H9 (cell line): ENCODE data around the gene ACOT13. TPM values are rescaled to one million over a fixed set of nuclear protein-coding genes. Genes with fewer than 3 reads are reported as not detected.

Source experiments
- DNase-seq: peaks from one replicate; pipeline ENCODE4 v3.0.0-alpha.2; 2017
- H2AFZ ChIP-seq: one replicate; pipeline ENCODE4 v1.6.1; 2013; ENCODE audit warnings: mild to moderate bottlenecking, low read length, control low read depth, moderate library complexity
- H2AK5ac ChIP-seq: 2 replicates; pipeline ENCODE4 v1.6.1; 2013; ENCODE audit warnings: low read length, control low read depth, mixed read lengths; ENCODE audit not compliant: insufficient read length
- H2BK120ac ChIP-seq: one replicate; pipeline ENCODE4 v1.6.1; 2013; ENCODE audit warnings: low read depth, mild to moderate bottlenecking, low read length, control low read depth, inconsistent platforms; ENCODE audit not compliant: poor library complexity, severe bottlenecking
- H2BK12ac ChIP-seq: 2 replicates; pipeline ENCODE4 v1.6.1; 2013; ENCODE audit warnings: low read length, control low read depth, mixed read lengths, low read depth; ENCODE audit not compliant: insufficient read length
- H2BK15ac ChIP-seq: 2 replicates; pipeline ENCODE4 v1.6.1; 2013; ENCODE audit warnings: low read depth, low read length, control low read depth
- H2BK20ac ChIP-seq: one replicate; pipeline ENCODE4 v1.6.1; 2013; ENCODE audit warnings: low read depth, mild to moderate bottlenecking, low read length, control low read depth, inconsistent platforms; ENCODE audit not compliant: poor library complexity, severe bottlenecking
- H2BK5ac ChIP-seq: 2 replicates; pipeline ENCODE4 v1.6.1; 2013; ENCODE audit warnings: low read length, control low read depth, mixed read lengths; ENCODE audit not compliant: insufficient read length
- H3K14ac ChIP-seq: 2 replicates; pipeline ENCODE4 v1.6.1; 2013; ENCODE audit warnings: low read length, control low read depth; ENCODE audit not compliant: insufficient read depth
- H3K18ac ChIP-seq: 2 replicates; pipeline ENCODE4 v1.6.1; 2013; ENCODE audit warnings: low read depth, mild to moderate bottlenecking, mixed read lengths, low read length, control low read depth; ENCODE audit not compliant: insufficient read length
- H3K23ac ChIP-seq: 2 replicates; pipeline ENCODE4 v1.6.1; 2013; ENCODE audit warnings: low read length, control low read depth, mixed read lengths, low read depth; ENCODE audit not compliant: insufficient read length
- H3K23me2 ChIP-seq: 2 replicates; pipeline ENCODE4 v1.6.1; 2013; ENCODE audit warnings: low read depth, mild to moderate bottlenecking, mixed read lengths, low read length, control low read depth; ENCODE audit not compliant: insufficient read length, poor library complexity, severe bottlenecking
- H3K27ac ChIP-seq: 2 replicates; pipeline ENCODE4 v1.5.1; 2013; ENCODE audit warnings: low read length, control low read depth, mixed read lengths, low read depth; ENCODE audit not compliant: insufficient read length
- H3K27me3 ChIP-seq: 2 replicates; pipeline ENCODE4 v1.6.1; 2013; ENCODE audit warnings: low read length, control low read depth, inconsistent platforms; ENCODE audit not compliant: insufficient read depth
- H3K4ac ChIP-seq: 2 replicates; pipeline ENCODE4 v1.6.1; 2013; ENCODE audit warnings: low read depth, mild to moderate bottlenecking, control low read depth, inconsistent platforms, low read length, moderate library complexity
- H3K4me1 ChIP-seq: 2 replicates; pipeline ENCODE4 v1.6.1; 2013; ENCODE audit warnings: low read length, control low read depth, inconsistent platforms; ENCODE audit not compliant: insufficient read depth
- H3K4me2 ChIP-seq: 2 replicates; pipeline ENCODE4 v1.6.1; 2013; ENCODE audit warnings: low read length, control low read depth, mixed read lengths; ENCODE audit not compliant: insufficient read length, insufficient read depth
- H3K56ac ChIP-seq: 2 replicates; pipeline ENCODE4 v1.6.1; 2013; ENCODE audit warnings: low read depth, mild to moderate bottlenecking, mixed read lengths, low read length, control low read depth; ENCODE audit not compliant: insufficient read length
- H3K79me1 ChIP-seq: 2 replicates; pipeline ENCODE4 v1.6.1; 2013; ENCODE audit warnings: low read depth, mild to moderate bottlenecking, moderate library complexity, low read length, control low read depth, inconsistent platforms; ENCODE audit not compliant: insufficient read depth, poor library complexity, severe bottlenecking
- H3K79me2 ChIP-seq: 2 replicates; pipeline ENCODE4 v1.6.1; 2013; ENCODE audit warnings: low read length, control low read depth, inconsistent platforms; ENCODE audit not compliant: insufficient read depth
- H3K9ac ChIP-seq: 2 replicates; pipeline ENCODE4 v1.6.1; 2013; ENCODE audit warnings: low read length, control low read depth, mixed read lengths; ENCODE audit not compliant: insufficient read length; ENCODE audit errors: extremely low read depth
- H3K9me3 ChIP-seq: one replicate; pipeline ENCODE4 v1.6.1; 2013; ENCODE audit warnings: low read depth, low read length, inconsistent platforms; ENCODE audit not compliant: control insufficient read depth
- H3T11ph ChIP-seq: one replicate; pipeline ENCODE4 v1.6.1; 2013; ENCODE audit warnings: mild to moderate bottlenecking, low read length, control low read depth, inconsistent platforms
- H4K20me1 ChIP-seq: one replicate; pipeline ENCODE4 v1.6.1; 2013; ENCODE audit not compliant: control insufficient read depth, insufficient read length, insufficient read depth
- H4K5ac ChIP-seq: 2 replicates; pipeline ENCODE4 v1.6.1; 2013; ENCODE audit warnings: low read depth, mild to moderate bottlenecking, mixed read lengths, low read length, control low read depth; ENCODE audit not compliant: insufficient read length
- H4K8ac ChIP-seq: replicated peaks from 2 replicates; pipeline ENCODE4 v1.6.1; 2013; ENCODE audit warnings: low read length, control low read depth, mixed read lengths, low read depth; ENCODE audit not compliant: insufficient read length
- H4K91ac ChIP-seq: 2 replicates; pipeline ENCODE4 v1.6.1; 2013; ENCODE audit warnings: low read depth, mild to moderate bottlenecking, moderate library complexity, mixed read lengths, low read length, control low read depth; ENCODE audit not compliant: insufficient read length
- H3K27ac Mint-ChIP-seq, 3 experiments: 2 replicates in 2 of 3; 3 replicates in 1 of 3; pipeline ENCODE4 v1.8.0; 2020 to 2021; ENCODE audit warnings: mixed read lengths in 3 of 3, mild to moderate bottlenecking in 1 of 3, moderate library complexity in 1 of 3
- H3K27me3 Mint-ChIP-seq: 2 replicates; pipeline ENCODE4 v1.8.0; 2021; ENCODE audit warnings: low read depth, mild to moderate bottlenecking, moderate library complexity, mixed read lengths
- H3K36me3 Mint-ChIP-seq, 3 experiments: 2 replicates in 2 of 3; 3 replicates in 1 of 3; pipeline ENCODE4 v1.8.0; 2020 to 2021; ENCODE audit warnings: low read depth in 3 of 3, mixed read lengths in 3 of 3; ENCODE audit not compliant: insufficient read depth in 1 of 3
- H3K4me1 Mint-ChIP-seq, 2 experiments: 2 replicates each; pipeline ENCODE4 v1.8.0; 2020; ENCODE audit warnings: mixed read lengths in 2 of 2
- H3K4me3 Mint-ChIP-seq, 2 experiments: 2 replicates in 1 of 2; 3 replicates in 1 of 2; pipeline ENCODE4 v1.8.0; 2020 to 2021; ENCODE audit warnings: mild to moderate bottlenecking in 2 of 2, mixed read lengths in 2 of 2, moderate library complexity in 1 of 2
- H3K9me3 Mint-ChIP-seq, 2 experiments: 2 replicates in 1 of 2; 3 replicates in 1 of 2; pipeline ENCODE4 v1.8.0; 2020; ENCODE audit warnings: mild to moderate bottlenecking in 2 of 2, mixed read lengths in 2 of 2, moderate library complexity in 1 of 2
- CTCF ChIP-seq: fragments of 200-600 bp; sonication (generic); conservative IDR thresholded peaks from 3 replicates; pipeline ENCODE4 v1.8.0; 2021; ENCODE audit warnings: antibody characterized with exemption, mild to moderate bottlenecking
- WGBS: extraction: QIAGEN DNeasy Blood & Tissue Kit; methylation state at CpG from one replicate; pipeline ENCODE4 v1.1.7; 2013; ENCODE audit warnings: missing lambda C conversion rate, low lambda C conversion rate, mixed read lengths; ENCODE audit not compliant: insufficient read length; ENCODE audit errors: extremely low coverage; 5-methylcytosine and 5-hydroxymethylcytosine counted together
- long read RNA-seq: library from polyadenylated mRNA; unstranded; transcript quantifications from one replicate; pipeline ENCODE4 v2.0.0, GENCODE V29; 2020
- total RNA-seq: library from RNA; stranded (reverse); gene quantifications from 2 replicates; pipeline ENCODE4 v1.2.1, GENCODE V29; 2021

ACOT13 gene
- total RNA-seq: 38.0 and 40.4 TPM in 2 replicates
- long read RNA-seq, full-length matches to known transcripts: 25 of 31 reads
- long read RNA-seq, partial matches to known transcripts: 0 of 31 reads
- long read RNA-seq, other reads (novel, unspliced or antisense): 6 of 31 reads

- Histone ChIP-seq H4K8ac (peak within 1 kb of the TSS; percentile 21), H4K20me1 (no peaks in the 10 kb centered on the region), H2BK15ac (no peak within 1 kb of the TSS), H3K27ac (peak within 1 kb of the TSS; percentile 82), H3K9ac (peak within 1 kb of the TSS; percentile 92), H3K4me1 (no peaks in the 10 kb centered on the region), H3K79me2 (peaks cover 8% of the 10 kb centered on the region; the same call in 1 of the 2 replicates), H3K4me2 (peak within 1 kb of the TSS; percentile 85), H4K5ac (peak within 1 kb of the TSS; percentile 88), H3K56ac (peak within 1 kb of the TSS; percentile 33), H3K9me3 (peaks cover 10% of the 10 kb centered on the region), H2AFZ (peak within 1 kb of the TSS; percentile 44), H3K14ac (peak within 1 kb of the TSS; percentile 93), H3K23me2 (peaks cover 12% of the 10 kb centered on the region), H3T11ph (no peak within 1 kb of the TSS), H3K23ac (no peak within 1 kb of the TSS), H2BK20ac (no peak within 1 kb of the TSS), H3K79me1 (no peaks in the 10 kb centered on the region), H2AK5ac (no peak within 1 kb of the TSS), H3K4ac (no peak within 1 kb of the TSS), H2BK5ac (peak within 1 kb of the TSS; percentile 31), H3K27me3 (no peaks in the 10 kb centered on the region), H4K91ac (no peak within 1 kb of the TSS), H2BK120ac (no peak within 1 kb of the TSS), H3K18ac (peak within 1 kb of the TSS; percentile 88), H2BK12ac (no peak within 1 kb of the TSS)
- Mint-ChIP-seq H3K27ac (peak within 1 kb of the TSS; percentile 99 to 100 (median 99)), H3K4me1 (peaks cover 26 to 27% of the 10 kb centered on the region in 2 experiments), H3K9me3 (peaks cover 28 to 34% of the 10 kb centered on the region in 2 experiments), H3K4me3 (peak within 1 kb of the TSS; percentile 91 to 95), H3K27me3 (no peaks in the 10 kb centered on the region), H3K36me3 (peaks cover 55 to 75% (median 62%) of the 10 kb centered on the region in 3 experiments)
- peak; percentile 67 for TF ChIP-seq CTCF
- DNase-seq: peak; percentile 97
- WGBS: no CpG with 5 or more reads among the region's 62 CpGs
Observed at GRCh38 chr6:24666641-24667377, at the start of gene ACOT13, which contains the start of gene TDP2. Gene ACOT13, plus strand, starts transcription at chr6:24667077. Its CDS starts 187 bp downstream, at chr6:24667264. Gene TDP2, minus strand, starts transcription at chr6:24666899. Its CDS starts 37 bp downstream, at chr6:24666862.
